ENCODE measurements around the gene METTL23. TPM values are rescaled to one million over a fixed set of nuclear protein-coding genes. Genes with fewer than 3 reads are reported as not detected.
"Not testable (repeated sequence)": the region's sequence is repeated elsewhere in the genome, so short reads cannot be mapped to it uniquely, and the experiment has no call there.

The METTL23 gene
- total RNA-seq, 4 donors from 2014 or later, result 13.8 to 32.5 (median 21.6) TPM

GRCh38 chr17:76706817-76707216 lies 19.8 kb upstream of the METTL23 start:
- Histone ChIP-seq H3K9me3 (no peaks in the 10 kb centered on the region), H3K27me3 (no peaks in the 10 kb centered on the region), H3K4me1 (peaks cover 0 to 10% of the 10 kb centered on the region in 2 donors), H3K27ac (no peak overlapping the region), H3K36me3 (no peaks in the 10 kb centered on the region), H3K4me3 (no peak overlapping the region)
- DNase-seq, result no peak
- TF ChIP-seq CTCF (IDR thresholded peaks at IDR 0.05) (no peak), POLR2A (IDR thresholded peaks at IDR 0.05) (no peak)
- intact Hi-C loops (cut with DNase I; ENCODE audit: low total_unique reads), result no loop called here

GRCh38 chr17:76707985-76708807 lies 18.4 kb upstream of the METTL23 start:
- H3K27me3 ChIP-seq, result no peaks in the 10 kb centered on the region
- H3K36me3 ChIP-seq, result no peaks in the 10 kb centered on the region
- H3K9me3 ChIP-seq, result no peaks in the 10 kb centered on the region
- intact Hi-C loops (cut with DNase I; ENCODE audit: low total_unique reads), result no loop called here
- peak overlapping the region in 1 of 2 donors; percentile 77 for H3K4me3 ChIP-seq
- H3K4me1 ChIP-seq, result peaks cover 0 to 10% of the 10 kb centered on the region in 2 donors
- DNase-seq, result no peak
- TF ChIP-seq CTCF (IDR thresholded peaks at IDR 0.05), result peak in 1 of 4 experiments; percentile 4
- no peak for TF ChIP-seq POLR2A (IDR thresholded peaks at IDR 0.05)
- peak overlapping the region; percentile 85 to 96 for H3K27ac ChIP-seq

DNA sequence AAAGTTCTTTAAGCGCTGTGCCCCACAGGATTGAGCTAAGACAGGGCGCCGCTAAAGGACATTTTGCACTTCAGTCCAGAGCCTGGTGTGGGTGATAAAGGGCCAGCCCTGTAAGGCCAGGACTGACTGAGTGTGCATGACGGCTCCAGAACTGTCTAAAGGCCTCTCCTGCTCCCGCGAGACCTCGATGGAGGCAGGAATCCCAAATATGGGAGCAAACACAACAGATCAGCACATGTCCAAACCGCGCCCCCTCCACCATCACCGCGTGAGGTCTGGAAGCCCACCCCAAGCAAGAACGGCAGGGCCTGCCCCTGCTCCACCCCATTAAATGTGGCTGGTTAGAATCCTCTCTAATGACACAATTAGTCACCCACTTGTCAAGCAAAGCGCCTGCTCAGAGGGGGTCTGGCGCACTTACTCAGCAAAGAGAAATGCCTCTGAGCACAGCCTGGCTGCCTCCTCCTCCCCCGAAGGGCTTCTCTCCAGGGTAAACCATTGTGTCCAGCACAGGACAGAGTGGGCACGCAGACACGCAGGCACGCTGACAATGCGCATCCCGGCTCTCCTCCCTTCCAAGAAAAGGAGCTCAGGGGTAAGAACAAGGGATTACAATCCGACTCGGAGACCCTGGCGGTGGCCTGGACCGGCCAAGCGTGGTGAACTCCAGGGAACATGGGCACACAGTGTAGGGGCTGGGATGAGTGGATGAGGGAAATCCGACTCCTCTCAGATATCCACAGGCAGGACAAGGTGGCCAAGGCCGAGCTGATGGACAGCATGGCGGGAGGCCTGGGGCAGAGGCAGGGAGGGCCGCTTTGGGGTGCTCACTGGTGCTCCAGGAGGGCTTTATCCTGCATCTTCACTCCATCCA lies 17.3 kb upstream of the METTL23 start:
- peak overlapping the region; percentile 61 to 77 for H3K4me3 ChIP-seq
- H3K36me3 ChIP-seq, result no peaks in the 10 kb centered on the region
- no peak for TF ChIP-seq CTCF (IDR thresholded peaks at IDR 0.05)
- peak; percentile 51 to 64 for TF ChIP-seq POLR2A (IDR thresholded peaks at IDR 0.05)
- peaks cover 0 to 10% of the 10 kb centered on the region in 2 donors for H3K4me1 ChIP-seq
- H3K9me3 ChIP-seq, result no peaks in the 10 kb centered on the region
- H3K27ac ChIP-seq, result peak overlapping the region; percentile 85 to 96
- no peaks in the 10 kb centered on the region for H3K27me3 ChIP-seq
- DNase-seq, result peak; percentile 91 to 95
- intact Hi-C loops (cut with DNase I; ENCODE audit: low total_unique reads), result no loop called here

- H3K4me1 ChIP-seq, result peaks cover 0 to 10% of the 10 kb centered on the region in 2 donors
Measured at GRCh38 chr17:76709951-76710862, 16.4 kb upstream of the METTL23 start.

More at GRCh38 chr17:76709951-76710862, 16.4 kb upstream of the METTL23 start:
- peak overlapping the region; percentile 61 to 77 for H3K4me3 ChIP-seq
- not testable (repeated sequence) for H3K36me3 ChIP-seq, H3K27me3 ChIP-seq, H3K9me3 ChIP-seq
- intact Hi-C loops (cut with DNase I; ENCODE audit: low total_unique reads), result loop anchor here (10.0 kb wide), 1 partner anchor 155 kb away; no protein-coding TSS in a partner anchor
- TF ChIP-seq CTCF (IDR thresholded peaks at IDR 0.05), result peak in 1 of 4 experiments; percentile 8
- TF ChIP-seq POLR2A (IDR thresholded peaks at IDR 0.05), result peak in 1 of 2 donors; percentile 20
- peak overlapping the region; percentile 85 to 96 for H3K27ac ChIP-seq
- peak; percentile 40 to 50 for DNase-seq
